GM19035 (cell line): ENCODE measurements around the gene SH3PXD2A.
"Not testable (repeated sequence)": the region's sequence is repeated elsewhere in the genome, so short reads cannot be mapped to it uniquely, and the experiment has no call there.

Experiments used
- ATAC-seq: cut with Tn5 transposase; IDR thresholded peaks from one replicate; pipeline ENCODE4 v1.9.1; 2021; ENCODE audit not compliant: unreplicated experiment

SH3PXD2A gene

DNA sequence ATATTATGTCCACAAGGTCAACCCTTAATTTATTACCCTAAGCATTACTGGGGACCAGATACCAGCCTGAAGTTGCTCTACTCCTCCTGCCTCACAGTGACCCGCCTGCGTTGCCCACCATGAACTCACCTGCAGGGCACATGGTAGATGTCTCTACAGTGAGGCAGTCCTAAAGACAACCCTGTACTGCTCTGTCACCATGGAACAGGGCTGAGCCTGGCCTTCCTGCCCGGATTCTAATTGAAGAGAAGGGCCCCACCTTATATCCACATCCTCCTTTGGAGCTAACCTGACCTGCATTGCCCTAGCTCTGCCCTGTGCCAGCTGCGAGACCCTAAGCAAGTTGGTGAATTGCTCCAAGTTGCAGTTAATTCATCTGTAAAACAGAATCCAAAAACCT lies 4.1 kb downstream of the SH3PXD2A start:
- ATAC-seq, result no peak

DNA sequence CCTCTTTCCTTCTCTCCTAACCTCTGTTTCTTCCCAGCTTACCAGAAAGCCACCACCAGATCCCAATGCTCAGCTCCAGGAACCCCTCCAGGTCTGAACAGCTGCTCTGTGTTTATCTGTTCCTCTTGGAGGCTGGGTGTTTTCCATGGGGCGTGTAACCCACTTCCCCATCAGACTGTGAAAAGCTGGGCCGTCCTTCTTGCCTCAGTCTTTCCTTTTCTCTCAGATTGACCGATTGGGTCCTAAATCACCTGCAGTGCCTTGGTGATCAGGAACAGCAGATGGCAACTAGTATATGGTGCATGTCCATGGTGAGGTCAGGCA lies 4.8 kb downstream of the SH3PXD2A start:
- ATAC-seq, result no peak

GRCh38 chr10:103849880-103850571 lies 5.3 kb downstream of the SH3PXD2A start:
- ATAC-seq, result no peak

DNA sequence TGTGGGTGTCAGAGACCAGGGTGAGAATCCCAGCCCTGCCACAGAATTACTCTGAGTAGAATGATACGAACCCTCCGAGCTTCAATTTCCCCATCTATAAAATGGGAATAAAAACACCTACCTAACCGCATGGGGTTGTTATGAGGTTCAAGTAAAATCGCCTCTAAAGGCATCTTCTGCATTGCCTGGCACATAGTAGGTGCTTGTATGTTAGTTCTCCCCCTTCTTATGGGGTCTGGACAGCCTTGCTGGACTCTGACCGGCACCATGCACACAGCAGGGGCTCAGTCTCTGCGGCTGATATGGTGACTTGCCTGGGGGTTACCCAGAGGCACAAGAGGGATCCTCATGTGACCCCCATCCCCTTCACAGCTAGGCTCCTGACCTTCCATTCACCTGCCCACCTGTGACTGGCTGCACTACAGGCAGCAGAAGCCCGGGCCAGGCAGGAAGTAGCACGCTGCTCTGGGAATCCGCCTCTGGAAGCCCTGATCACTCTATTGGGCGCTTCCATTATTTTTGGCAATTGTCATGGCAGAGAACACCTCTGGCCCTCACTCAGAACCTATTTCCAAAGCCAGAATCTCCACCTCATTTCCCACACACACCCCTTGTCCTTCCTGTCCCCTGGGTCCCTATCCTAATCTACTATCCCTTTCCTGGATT lies 6.0 kb downstream of the SH3PXD2A start:
- no peak for ATAC-seq

GRCh38 chr10:103847909-103848468 lies 7.4 kb downstream of the SH3PXD2A start:
- ATAC-seq, result no peak

DNA sequence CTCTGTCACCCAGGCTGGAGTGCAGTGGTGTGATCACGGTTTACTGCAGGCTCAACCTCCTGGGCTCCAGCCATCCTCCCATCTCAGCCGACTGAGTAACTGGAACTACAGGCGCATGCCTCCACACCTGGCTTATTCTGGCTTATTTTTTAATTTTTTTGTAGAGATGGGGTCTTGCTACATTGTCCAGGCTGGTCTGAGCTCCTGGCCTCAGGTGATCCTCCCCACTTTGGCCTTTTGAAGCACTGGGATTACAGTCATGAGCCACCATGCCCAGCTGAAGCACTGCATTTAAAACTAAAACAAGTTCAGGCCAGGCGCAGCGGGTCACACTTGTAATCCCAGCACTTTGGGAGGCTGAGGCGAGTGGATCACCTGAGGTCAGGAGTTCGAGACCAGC lies 8.0 kb downstream of the SH3PXD2A start:
- no peak for ATAC-seq

DNA sequence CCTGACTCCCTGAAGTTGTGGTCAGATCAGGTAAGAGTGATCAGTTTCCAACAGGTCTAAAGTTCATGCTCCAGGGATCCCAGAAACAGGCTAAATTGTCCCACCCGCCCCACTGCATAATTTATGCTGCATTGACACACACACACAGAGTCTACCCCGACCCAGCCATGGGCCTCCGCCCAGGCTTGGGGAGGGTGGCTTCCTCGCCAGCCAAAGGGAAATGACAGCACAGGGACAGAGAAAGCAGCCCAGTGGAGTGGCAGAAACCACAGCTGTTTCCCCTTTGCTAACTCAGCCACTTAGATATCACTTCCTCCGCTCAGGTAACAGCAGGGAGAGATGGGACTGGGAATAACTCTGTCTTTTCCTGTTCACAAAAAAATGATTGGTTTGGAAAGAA lies 9.4 kb downstream of the SH3PXD2A start:
- ATAC-seq, result no peak

DNA sequence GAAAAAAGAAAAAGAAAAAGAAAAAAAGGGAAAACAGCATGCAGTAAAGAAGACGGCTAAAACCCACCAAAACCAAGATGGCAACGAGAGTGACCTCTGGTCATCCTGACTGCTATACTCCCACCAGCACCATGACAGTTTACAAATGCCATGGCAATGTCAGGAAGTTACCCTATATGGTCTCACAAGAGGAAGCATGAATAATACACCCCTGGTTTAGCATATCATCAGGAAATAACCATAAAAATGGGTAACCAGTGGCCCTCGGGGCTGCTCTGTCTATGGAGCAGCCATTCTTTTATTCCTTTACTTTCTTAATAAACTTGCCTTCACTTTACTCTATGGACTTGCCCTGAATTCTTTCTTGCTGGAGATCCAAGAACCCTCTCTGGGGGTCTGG lies 10.0 kb downstream of the SH3PXD2A start:
- not testable (repeated sequence) for ATAC-seq

DNA sequence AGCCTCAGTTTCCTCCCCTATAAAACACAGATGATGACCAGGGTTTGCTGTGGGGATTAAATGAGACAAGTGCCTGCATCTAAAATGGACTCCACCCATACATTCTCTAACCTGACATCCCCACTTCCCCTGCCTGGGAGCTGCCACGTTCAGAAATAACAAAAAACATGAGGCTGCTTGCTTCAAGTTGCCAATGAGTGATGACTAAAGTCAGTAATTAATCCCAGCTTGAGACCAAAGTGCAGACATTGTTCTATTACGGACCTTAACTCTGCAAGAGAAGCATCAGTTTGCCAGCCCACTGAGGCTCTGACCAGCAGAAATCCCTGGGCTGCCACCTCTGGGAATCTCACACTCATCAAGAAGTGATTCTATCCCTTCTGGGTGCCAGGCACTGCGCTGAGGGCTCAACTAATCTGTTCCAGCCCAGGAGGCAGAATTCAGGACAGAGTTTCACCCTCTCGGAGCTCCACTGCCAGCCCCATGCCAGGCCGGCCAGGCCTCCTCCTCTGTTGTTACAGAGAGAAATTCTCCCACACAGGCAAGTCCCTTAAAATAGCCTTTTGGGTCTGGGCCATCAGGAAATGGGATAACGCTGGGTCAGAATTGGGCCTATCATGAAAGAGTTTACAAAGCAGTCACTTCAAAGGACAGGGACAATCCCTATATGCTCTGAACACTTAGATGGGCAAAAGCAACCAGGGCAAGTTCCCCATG lies 11.4 kb downstream of the SH3PXD2A start:
- no peak for ATAC-seq

- ATAC-seq, result no peak
These were observed 12.3 kb downstream of the SH3PXD2A start for GRCh38 chr10:103843045-103843444.

DNA sequence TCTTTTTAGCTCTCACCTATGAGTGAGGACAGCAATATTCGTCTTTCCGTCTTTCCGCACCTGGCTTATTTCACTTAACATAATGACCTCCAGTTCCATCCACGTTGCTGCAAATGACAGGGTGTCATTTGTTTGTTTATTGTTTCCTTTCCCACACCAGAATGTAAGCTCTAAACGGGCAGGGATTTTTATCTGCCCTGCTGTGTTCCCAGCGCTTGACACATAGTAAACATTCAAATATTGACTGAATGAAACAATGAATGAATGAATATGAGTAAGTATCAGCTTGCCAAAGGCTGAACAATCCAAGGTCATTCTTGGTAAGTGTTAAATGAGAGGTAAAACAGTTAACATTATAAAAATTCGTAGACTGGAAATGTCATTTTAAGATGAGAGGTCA lies 12.8 kb downstream of the SH3PXD2A start:
- no peak for ATAC-seq

DNA sequence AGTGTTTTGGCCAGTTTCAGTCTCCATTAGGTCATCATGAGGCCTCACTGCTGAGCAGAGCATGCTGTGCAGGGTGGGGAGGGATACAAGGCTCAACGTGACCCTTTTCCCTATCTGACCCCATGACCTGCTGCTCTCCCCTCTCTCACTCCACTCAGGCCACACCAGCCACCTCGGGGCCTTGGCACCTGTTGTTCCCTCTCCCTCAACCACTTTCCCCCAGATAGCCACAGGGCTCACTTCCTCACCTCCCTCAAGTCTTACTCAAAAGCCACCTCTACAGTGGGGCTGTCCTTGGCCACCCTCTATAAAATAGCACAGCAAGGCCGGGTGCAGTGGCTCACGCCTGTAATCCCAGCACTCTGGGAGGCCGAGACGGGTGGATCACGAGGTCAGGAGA lies 13.9 kb downstream of the SH3PXD2A start:
- ATAC-seq, result no peak

DNA sequence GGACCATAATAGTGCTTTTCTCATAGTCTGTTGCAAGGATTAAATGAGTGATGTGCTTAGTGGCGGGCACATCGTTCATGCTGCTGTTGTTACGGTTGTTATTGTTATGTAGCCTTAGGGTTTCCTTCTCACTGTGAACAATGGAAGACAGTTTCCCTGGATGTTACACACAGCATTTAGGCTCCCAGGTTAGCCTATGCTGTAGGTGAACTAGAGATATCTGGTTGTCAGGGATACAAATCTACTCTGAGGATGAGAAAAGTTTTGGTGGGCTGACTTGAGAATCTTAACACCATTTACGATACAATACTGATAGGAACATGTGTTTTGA lies 14.7 kb downstream of the SH3PXD2A start:
- ATAC-seq, result no peak

DNA sequence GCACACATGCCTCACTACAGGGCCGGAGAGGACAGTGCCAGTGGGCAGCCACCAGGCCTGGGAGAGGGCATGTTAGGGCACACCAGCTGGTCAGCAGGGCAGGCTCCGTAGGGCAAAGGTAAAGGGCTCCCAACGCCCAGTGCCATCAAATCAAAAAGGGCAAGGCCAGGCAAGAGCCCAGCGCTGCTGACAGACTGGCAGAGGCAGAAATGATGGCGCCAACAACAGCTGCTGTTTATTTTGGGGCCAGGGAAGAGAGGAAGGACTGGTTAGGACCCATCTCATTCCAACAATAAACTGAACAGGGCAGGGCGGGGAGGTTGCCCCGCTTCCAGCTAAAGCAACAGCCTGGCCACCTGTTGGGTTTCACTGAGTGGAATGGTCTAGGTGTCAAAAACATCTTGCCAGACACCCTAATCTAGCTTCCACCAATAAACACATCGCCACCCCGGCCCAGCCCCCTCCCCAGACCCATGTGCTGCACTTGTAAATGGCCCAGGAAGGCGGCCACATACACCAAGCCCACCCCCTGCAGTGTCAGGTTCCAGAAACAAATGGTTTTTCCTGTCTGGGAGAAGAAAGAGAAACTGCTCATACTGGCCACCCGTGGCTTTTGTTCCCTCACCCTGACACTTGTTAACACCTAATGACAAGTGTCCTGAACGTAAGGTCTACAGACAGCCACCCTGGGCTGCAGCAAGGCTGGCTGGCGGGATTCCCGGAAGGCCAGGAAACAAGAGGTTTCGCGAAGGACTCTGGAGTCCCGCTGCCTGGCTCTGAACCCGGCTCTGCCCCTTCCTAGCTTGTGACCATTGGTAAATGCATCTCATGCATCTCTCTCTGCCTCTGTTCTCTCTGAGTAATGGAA lies 15.3 kb downstream of the SH3PXD2A start:
- ATAC-seq, result no peak

DNA sequence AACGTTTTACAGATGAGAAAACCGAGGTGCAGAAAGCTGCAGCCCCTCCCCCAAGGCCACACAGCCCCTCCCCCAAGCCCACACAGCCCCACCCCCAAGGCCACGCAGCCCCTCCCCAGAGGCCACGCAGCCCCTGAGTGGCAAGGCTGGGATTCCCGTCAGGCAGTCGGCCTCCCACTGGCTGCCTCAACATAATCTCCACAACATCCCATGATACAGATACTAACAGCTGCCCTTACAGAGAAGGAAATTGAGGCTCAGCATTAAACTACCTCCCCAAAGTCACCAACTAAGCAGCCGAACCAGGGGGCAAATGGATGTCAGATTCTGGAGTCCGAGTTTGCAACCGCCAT lies 15.9 kb downstream of the SH3PXD2A start:
- no peak for ATAC-seq

- no peak for ATAC-seq
These were observed 16.4 kb downstream of the SH3PXD2A start for GRCh38 chr10:103838862-103839518.

DNA sequence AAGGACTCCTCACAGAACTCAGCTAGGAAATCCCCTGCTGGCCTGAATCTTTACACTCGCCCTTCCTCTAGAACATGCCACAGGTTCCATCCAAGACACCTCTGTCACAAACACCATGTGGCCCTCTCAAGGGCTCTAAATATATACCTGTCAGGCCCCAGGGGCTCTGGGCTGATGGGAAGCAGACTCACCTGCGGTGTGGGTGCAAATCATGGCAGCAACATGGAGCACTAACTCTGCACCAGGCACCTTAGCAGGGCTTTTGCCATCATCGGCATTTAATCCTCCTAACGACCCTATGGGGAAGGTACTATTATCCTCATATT lies 17.3 kb downstream of the SH3PXD2A start:
- no peak for ATAC-seq

GRCh38 chr10:103837370-103838069 lies 17.9 kb downstream of the SH3PXD2A start:
- no peak for ATAC-seq

- ATAC-seq, result no peak
These were observed 18.5 kb downstream of the SH3PXD2A start for GRCh38 chr10:103836861-103837260.

DNA sequence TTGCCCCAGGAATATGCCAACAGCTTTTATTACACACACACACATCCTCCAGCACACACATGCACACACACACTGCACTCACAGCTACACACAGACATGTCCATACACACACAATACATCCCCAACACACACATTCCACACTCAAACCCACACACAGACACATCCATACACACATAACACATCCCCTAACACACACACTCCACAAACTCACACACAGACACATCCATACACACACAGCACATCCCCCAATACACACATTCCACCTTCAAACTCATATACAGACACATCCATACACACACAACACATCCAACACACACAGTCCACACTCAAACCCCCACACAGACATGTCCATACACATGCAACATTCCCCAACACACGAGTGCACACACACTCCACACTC lies 19.1 kb downstream of the SH3PXD2A start:
- no peak for ATAC-seq
